Measurements from ENCODE around the gene DGLUCY. TPM values are rescaled to one million over a fixed set of nuclear protein-coding genes. Genes with fewer than 3 reads are reported as not detected.

DGLUCY gene
- total and polyA plus RNA-seq, 2 of the 8 experiments (the other 6 are each of a cell fraction or from before 2014, with no cell fraction given), result 24.9 to 31.8 TPM

- no peak for TF ChIP-seq ZNF274 (IDR thresholded peaks at IDR 0.05; ENCODE audit: borderline replicate concordance, extremely low read depth, low read length)
- no peak for TF ChIP-seq HDAC6 (IDR thresholded peaks at IDR 0.05; ENCODE audit: low read depth, low read length)
- no peak for TF ChIP-seq SRF (IDR thresholded peaks at IDR 0.05; ENCODE audit: low read depth, low read length)
- no peak for TF ChIP-seq NRF1 (IDR thresholded peaks at IDR 0.05; ENCODE audit: low read depth, low read length)
- no peak for TF ChIP-seq BACH1 (IDR thresholded peaks at IDR 0.05; ENCODE audit: low read length)
- no peak for TF ChIP-seq BRCA1 (IDR thresholded peaks at IDR 0.05; ENCODE audit: low read depth, low read length)
- TF ChIP-seq, protein P1, sequence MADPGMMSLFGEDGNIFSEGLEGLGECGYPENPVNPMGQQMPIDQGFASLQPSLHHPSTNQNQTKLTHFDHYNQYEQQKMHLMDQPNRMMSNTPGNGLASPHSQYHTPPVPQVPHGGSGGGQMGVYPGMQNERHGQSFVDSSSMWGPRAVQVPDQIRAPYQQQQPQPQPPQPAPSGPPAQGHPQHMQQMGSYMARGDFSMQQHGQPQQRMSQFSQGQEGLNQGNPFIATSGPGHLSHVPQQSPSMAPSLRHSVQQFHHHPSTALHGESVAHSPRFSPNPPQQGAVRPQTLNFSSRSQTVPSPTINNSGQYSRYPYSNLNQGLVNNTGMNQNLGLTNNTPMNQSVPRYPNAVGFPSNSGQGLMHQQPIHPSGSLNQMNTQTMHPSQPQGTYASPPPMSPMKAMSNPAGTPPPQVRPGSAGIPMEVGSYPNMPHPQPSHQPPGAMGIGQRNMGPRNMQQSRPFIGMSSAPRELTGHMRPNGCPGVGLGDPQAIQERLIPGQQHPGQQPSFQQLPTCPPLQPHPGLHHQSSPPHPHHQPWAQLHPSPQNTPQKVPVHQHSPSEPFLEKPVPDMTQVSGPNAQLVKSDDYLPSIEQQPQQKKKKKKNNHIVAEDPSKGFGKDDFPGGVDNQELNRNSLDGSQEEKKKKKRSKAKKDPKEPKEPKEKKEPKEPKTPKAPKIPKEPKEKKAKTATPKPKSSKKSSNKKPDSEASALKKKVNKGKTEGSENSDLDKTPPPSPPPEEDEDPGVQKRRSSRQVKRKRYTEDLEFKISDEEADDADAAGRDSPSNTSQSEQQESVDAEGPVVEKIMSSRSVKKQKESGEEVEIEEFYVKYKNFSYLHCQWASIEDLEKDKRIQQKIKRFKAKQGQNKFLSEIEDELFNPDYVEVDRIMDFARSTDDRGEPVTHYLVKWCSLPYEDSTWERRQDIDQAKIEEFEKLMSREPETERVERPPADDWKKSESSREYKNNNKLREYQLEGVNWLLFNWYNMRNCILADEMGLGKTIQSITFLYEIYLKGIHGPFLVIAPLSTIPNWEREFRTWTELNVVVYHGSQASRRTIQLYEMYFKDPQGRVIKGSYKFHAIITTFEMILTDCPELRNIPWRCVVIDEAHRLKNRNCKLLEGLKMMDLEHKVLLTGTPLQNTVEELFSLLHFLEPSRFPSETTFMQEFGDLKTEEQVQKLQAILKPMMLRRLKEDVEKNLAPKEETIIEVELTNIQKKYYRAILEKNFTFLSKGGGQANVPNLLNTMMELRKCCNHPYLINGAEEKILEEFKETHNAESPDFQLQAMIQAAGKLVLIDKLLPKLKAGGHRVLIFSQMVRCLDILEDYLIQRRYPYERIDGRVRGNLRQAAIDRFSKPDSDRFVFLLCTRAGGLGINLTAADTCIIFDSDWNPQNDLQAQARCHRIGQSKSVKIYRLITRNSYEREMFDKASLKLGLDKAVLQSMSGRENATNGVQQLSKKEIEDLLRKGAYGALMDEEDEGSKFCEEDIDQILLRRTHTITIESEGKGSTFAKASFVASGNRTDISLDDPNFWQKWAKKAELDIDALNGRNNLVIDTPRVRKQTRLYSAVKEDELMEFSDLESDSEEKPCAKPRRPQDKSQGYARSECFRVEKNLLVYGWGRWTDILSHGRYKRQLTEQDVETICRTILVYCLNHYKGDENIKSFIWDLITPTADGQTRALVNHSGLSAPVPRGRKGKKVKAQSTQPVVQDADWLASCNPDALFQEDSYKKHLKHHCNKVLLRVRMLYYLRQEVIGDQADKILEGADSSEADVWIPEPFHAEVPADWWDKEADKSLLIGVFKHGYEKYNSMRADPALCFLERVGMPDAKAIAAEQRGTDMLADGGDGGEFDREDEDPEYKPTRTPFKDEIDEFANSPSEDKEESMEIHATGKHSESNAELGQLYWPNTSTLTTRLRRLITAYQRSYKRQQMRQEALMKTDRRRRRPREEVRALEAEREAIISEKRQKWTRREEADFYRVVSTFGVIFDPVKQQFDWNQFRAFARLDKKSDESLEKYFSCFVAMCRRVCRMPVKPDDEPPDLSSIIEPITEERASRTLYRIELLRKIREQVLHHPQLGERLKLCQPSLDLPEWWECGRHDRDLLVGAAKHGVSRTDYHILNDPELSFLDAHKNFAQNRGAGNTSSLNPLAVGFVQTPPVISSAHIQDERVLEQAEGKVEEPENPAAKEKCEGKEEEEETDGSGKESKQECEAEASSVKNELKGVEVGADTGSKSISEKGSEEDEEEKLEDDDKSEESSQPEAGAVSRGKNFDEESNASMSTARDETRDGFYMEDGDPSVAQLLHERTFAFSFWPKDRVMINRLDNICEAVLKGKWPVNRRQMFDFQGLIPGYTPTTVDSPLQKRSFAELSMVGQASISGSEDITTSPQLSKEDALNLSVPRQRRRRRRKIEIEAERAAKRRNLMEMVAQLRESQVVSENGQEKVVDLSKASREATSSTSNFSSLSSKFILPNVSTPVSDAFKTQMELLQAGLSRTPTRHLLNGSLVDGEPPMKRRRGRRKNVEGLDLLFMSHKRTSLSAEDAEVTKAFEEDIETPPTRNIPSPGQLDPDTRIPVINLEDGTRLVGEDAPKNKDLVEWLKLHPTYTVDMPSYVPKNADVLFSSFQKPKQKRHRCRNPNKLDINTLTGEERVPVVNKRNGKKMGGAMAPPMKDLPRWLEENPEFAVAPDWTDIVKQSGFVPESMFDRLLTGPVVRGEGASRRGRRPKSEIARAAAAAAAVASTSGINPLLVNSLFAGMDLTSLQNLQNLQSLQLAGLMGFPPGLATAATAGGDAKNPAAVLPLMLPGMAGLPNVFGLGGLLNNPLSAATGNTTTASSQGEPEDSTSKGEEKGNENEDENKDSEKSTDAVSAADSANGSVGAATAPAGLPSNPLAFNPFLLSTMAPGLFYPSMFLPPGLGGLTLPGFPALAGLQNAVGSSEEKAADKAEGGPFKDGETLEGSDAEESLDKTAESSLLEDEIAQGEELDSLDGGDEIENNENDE (IDR thresholded peaks at IDR 0.05; ENCODE audit: insufficient replicate concordance, low read length), result no peak
- no peak for TF ChIP-seq CBX5 (IDR thresholded peaks at IDR 0.05; ENCODE audit: low read depth, low read length)
Measured at GRCh38 chr14:91258011-91258618, 144.2 kb downstream of the DGLUCY start (continued).
